Transverse colon (tissue), 4 donors: ENCODE measurements around the gene RANBP3L. TPM values are rescaled to one million over a fixed set of nuclear protein-coding genes. Genes with fewer than 3 reads are reported as not detected.
"Not testable (repeated sequence)": the region's sequence is repeated elsewhere in the genome, so short reads cannot be mapped to it uniquely, and the experiment has no call there.

Experiments used
- DNase-seq: peaks from one replicate; pipeline ENCODE4 v3.0.0-alpha.2; 2019
- H3K27ac ChIP-seq, 4 donors: fragments of 200-600 bp; sonication (generic); 2 replicates each; pipeline ENCODE4 v1.5.1; 2016 to 2018; ENCODE audit warnings: inconsistent platforms in 4 of 4
- H3K27me3 ChIP-seq: fragments of 200-600 bp; sonication (generic); 2 replicates; pipeline ENCODE4 v1.5.1; 2017; ENCODE audit warnings: inconsistent platforms
- H3K36me3 ChIP-seq, 4 donors: fragments of 200-600 bp; sonication (generic); 2 replicates each; pipeline ENCODE4 v1.5.1; 2017 to 2019; ENCODE audit warnings: inconsistent platforms in 4 of 4
- H3K4me1 ChIP-seq, 4 donors: fragments of 200-600 bp; sonication (generic); 2 replicates each; pipeline ENCODE4 v1.5.1; 2017 to 2020; ENCODE audit warnings: inconsistent platforms in 4 of 4
- H3K4me3 ChIP-seq, 4 donors: fragments of 200-600 bp; sonication (generic); 1 replicate in 1 of 4; 2 replicates in 3 of 4; pipeline versions ENCODE4 v1.5.1 to v1.6.1; 2017 to 2019; ENCODE audit warnings: inconsistent platforms in 4 of 4
- H3K9me3 ChIP-seq, 2 donors: fragments of 200-600 bp; sonication (generic); 2 replicates each; pipeline ENCODE4 v1.5.1; 2017 to 2019; ENCODE audit warnings: inconsistent platforms in 2 of 2
- EP300 ChIP-seq: sonication (generic); formaldehyde crosslinking; IDR thresholded peaks from one replicate; pipeline ENCODE4 v1.6.1; 2017; ENCODE audit warnings: antibody characterized with exemption, low read depth
- POLR2A ChIP-seq: fragments of 450-650 bp; IDR thresholded peaks from one replicate; pipeline ENCODE4 v1.6.1; 2016; ENCODE audit warnings: antibody characterized with exemption, mild to moderate bottlenecking, moderate library complexity
- POLR2AphosphoS5 ChIP-seq, 3 donors: sonication (generic); formaldehyde crosslinking; IDR thresholded peaks; one replicate each; pipeline ENCODE4 v1.6.1; 2016; ENCODE audit warnings: antibody characterized with exemption in 3 of 3
- WGBS, 2 donors: methylation state at CpG; one replicate each; pipeline ENCODE4 v1.1.5; 2018; ENCODE audit warnings: low coverage in 1 of 2; 5-methylcytosine and 5-hydroxymethylcytosine counted together
- in situ Hi-C, 4 donors: fragments of 200-750 bp; cut with MboI; loops; one replicate each; pipeline versions ENCODE4 v1.15.0 to v1.15.1; 2017; ENCODE audit warnings: low sequenced_read_pairs in 3 of 4, low pct_ligation_motif_present in 1 of 4, low pct_unique_long_range_greater_than_20kb in 1 of 4
- intact Hi-C: fragments of 100-400 bp; cut with DNase I; formaldehyde crosslinking; loops from one replicate; pipeline ENCODE4 v1.15.1; 2023; ENCODE audit warnings: low total_unique reads
- total RNA-seq, 4 donors: library from RNA; depleted of rRNA; stranded (reverse); fragments of >200 nt; gene quantifications; one replicate each; pipeline ENCODE4 v1.1.0, GENCODE V29; 2016
- TF ChIP-seq, protein P1 (sequence below), 5 experiments: fragments of 200-600 bp in 3 of 5; fragments of 450-650 bp in 2 of 5; sonication (generic) in 3 of 5; IDR thresholded peaks; 1 replicate in 2 of 5; 2 replicates in 3 of 5; pipeline ENCODE4 v1.5.1; 2016 to 2017; ENCODE audit warnings: antibody characterized with exemption in 5 of 5, inconsistent platforms in 3 of 5, mild to moderate bottlenecking in 2 of 5, moderate library complexity in 1 of 5

RANBP3L gene
- total RNA-seq, 4 donors from 2014 or later, result 0.60 to 1.2 (median 0.96) TPM

DNA sequence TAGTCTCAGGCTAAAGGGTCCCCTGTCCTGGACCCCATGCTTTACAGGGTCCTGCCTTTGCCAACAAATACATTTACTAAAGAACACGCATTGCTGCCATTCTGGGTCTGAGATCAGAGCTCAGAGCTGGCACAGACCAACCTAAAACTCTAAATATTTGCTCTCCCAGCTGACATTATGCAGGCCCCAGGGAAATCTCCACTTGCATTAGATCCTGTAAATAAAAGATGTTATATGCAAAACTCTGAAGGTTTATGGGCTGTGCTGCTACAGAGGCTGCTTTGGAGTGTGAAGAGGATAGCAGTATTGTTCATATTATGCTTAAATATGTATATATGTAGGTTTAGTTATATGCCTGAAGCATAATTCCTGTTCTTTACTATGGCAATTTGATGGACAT lies 35.9 kb upstream of the RANBP3L start:
- no peak overlapping the region for H3K27ac ChIP-seq
- no peak for DNase-seq
- no peaks in the 10 kb centered on the region for H3K9me3 ChIP-seq
- intact Hi-C loops (no loop called here), in situ Hi-C loops (no loop called here)
- H3K4me3 ChIP-seq, result no peak overlapping the region
- peaks cover 0 to 3% (median 0%) of the 10 kb centered on the region in 4 donors for H3K4me1 ChIP-seq
- TF ChIP-seq, protein P1, sequence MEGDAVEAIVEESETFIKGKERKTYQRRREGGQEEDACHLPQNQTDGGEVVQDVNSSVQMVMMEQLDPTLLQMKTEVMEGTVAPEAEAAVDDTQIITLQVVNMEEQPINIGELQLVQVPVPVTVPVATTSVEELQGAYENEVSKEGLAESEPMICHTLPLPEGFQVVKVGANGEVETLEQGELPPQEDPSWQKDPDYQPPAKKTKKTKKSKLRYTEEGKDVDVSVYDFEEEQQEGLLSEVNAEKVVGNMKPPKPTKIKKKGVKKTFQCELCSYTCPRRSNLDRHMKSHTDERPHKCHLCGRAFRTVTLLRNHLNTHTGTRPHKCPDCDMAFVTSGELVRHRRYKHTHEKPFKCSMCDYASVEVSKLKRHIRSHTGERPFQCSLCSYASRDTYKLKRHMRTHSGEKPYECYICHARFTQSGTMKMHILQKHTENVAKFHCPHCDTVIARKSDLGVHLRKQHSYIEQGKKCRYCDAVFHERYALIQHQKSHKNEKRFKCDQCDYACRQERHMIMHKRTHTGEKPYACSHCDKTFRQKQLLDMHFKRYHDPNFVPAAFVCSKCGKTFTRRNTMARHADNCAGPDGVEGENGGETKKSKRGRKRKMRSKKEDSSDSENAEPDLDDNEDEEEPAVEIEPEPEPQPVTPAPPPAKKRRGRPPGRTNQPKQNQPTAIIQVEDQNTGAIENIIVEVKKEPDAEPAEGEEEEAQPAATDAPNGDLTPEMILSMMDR (IDR thresholded peaks at IDR 0.05), result no peak
- no peak for TF ChIP-seq POLR2A
- no peak for TF ChIP-seq EP300
- no peak for TF ChIP-seq POLR2AphosphoS5 (IDR thresholded peaks at IDR 0.05)
- no peaks in the 10 kb centered on the region for H3K27me3 ChIP-seq
- WGBS, 2 donors, result 72 to 100% methylated on average over 1 of the region's 1 CpG
- H3K36me3 ChIP-seq, result no peaks in the 10 kb centered on the region

DNA sequence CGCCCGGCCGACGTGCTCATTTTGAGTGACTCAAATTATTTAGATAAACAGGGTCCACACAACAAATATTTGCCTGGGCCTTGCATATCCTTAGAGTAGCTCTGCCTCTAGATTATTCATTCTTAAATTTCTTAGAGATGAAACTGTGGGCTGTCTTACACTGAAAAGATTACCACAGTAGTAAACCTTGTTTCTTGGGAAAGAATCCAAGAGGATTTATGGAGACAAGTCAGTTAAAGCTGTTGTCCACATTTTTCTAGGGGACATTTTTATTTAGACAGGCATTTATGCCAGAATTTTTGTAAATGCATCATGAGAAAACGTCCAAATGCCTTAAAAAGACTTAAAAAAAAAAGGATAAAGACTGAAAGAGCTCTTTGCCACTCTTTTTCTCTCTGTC lies 32.6 kb upstream of the RANBP3L start:
- intact Hi-C loops, result no loop called here
- no peak overlapping the region for H3K4me3 ChIP-seq
- H3K9me3 ChIP-seq, result no peaks in the 10 kb centered on the region
- H3K4me1 ChIP-seq, result peaks cover 0 to 3% (median 0%) of the 10 kb centered on the region in 4 donors
- H3K27ac ChIP-seq, result no peak overlapping the region
- no peaks in the 10 kb centered on the region for H3K36me3 ChIP-seq
- DNase-seq, result no peak
- in situ Hi-C loops, result no loop called here
- no peaks in the 10 kb centered on the region for H3K27me3 ChIP-seq
- WGBS, 2 donors, result 62 to 75% methylated on average over 5 of the region's 5 CpGs
- TF ChIP-seq EP300, result no peak
- TF ChIP-seq, protein P1 (IDR thresholded peaks at IDR 0.05), result no peak
- no peak for TF ChIP-seq POLR2A
- no peak for TF ChIP-seq POLR2AphosphoS5 (IDR thresholded peaks at IDR 0.05)

DNA sequence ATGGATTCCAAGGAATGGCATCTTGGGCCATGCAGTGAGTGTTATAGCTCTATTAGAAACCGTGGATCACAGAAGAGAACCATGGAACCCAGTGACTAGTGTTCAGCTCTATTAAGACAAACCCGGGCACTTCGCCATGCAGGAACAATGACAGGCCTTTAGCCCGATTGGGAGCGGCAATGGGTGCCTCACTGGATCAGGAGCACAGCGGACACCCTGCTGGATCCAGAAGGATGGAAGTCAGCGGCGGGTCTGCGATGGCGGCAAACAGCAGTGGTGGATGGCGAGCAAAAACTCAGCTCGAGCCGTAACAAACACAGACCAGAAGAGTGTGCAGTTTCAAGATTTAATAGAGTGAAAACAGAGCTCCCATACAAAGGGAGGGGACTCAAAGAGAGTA lies 31.0 kb upstream of the RANBP3L start:
- in situ Hi-C loops, intact Hi-C loops, H3K4me1 ChIP-seq, H3K9me3 ChIP-seq, H3K4me3 ChIP-seq, H3K36me3 ChIP-seq, H3K27me3 ChIP-seq, DNase-seq, H3K27ac ChIP-seq: not testable (repeated sequence)
- WGBS, 2 donors, result 81 to 87% methylated on average over 13 of the region's 13 CpGs

DNA sequence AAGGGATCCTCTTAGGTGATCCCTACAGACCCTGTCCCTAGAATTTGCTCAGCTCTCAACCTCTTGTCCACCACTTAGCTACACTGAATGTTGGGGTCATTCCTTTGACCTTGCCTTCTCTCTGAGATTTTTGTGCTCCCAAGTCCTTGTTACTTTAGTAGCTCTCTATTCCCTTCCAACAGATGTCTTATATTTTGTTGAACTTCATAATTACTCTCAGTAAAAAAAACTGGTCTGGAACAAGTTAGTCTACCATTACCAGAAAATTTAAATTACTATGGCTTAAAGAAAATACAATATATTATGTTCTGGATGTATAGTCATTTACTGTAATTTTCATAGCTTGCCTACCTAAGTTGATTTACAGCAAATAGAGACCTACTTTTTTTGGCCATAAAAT lies 23.5 kb upstream of the RANBP3L start:
- intact Hi-C loops, result no loop called here
- in situ Hi-C loops, result no loop called here
- TF ChIP-seq POLR2AphosphoS5 (IDR thresholded peaks at IDR 0.05), result no peak
- no peak for TF ChIP-seq POLR2A
- TF ChIP-seq EP300, result no peak
- TF ChIP-seq, protein P1 (IDR thresholded peaks at IDR 0.05), result no peak
- Histone ChIP-seq H3K4me1 (no peaks in the 10 kb centered on the region), H3K4me3 (no peak overlapping the region), H3K27me3 (no peaks in the 10 kb centered on the region), H3K9me3 (no peaks in the 10 kb centered on the region), H3K27ac (no peak overlapping the region), H3K36me3 (no peaks in the 10 kb centered on the region)
- no peak for DNase-seq
